Stimulated activated CD4-positive, alpha-beta T cell treated with anti-CD3 and anti-CD28 coated beads, Interleukin-12 subunit alpha, Interleukin-12 subunit beta, amount 100 ng/mL, for 4 hours (primary cell): Measurements from ENCODE around the gene PRKAG2.
"Not testable (repeated sequence)": the region's sequence is repeated elsewhere in the genome, so short reads cannot be mapped to it uniquely, and the experiment has no call there.

Experiments
- DNase-seq: peaks from one replicate; pipeline ENCODE4 v3.0.0-alpha.2; 2020

The PRKAG2 gene

GRCh38 chr7:151536178-151536577 is 340.7 kb downstream of the PRKAG2 start:
- DNase-seq: not testable (repeated sequence)

- DNase-seq: no peak
These were observed 347.1 kb downstream of the PRKAG2 start for GRCh38 chr7:151529842-151530241.

DNA sequence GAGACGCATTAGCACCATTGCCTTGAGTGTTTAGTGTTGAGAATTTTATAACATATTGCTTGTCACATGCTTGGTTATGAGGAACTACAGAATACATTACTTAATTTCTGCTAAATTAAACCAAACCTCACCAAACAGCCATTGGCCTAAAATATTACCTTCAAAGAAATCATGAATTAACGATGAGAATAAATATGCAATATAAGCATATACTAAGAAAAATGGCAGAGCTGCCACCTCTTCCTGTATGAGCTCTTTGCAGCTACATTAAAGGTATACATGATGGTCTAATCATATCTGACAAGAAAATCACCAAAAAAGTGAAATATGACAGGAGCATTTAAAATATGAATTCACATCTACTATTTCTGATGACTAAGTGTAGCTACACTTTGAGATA is 352.1 kb downstream of the PRKAG2 start:
- DNase-seq: no peak

GRCh38 chr7:151524331-151524730 is 352.6 kb downstream of the PRKAG2 start:
- DNase-seq: no peak

DNA sequence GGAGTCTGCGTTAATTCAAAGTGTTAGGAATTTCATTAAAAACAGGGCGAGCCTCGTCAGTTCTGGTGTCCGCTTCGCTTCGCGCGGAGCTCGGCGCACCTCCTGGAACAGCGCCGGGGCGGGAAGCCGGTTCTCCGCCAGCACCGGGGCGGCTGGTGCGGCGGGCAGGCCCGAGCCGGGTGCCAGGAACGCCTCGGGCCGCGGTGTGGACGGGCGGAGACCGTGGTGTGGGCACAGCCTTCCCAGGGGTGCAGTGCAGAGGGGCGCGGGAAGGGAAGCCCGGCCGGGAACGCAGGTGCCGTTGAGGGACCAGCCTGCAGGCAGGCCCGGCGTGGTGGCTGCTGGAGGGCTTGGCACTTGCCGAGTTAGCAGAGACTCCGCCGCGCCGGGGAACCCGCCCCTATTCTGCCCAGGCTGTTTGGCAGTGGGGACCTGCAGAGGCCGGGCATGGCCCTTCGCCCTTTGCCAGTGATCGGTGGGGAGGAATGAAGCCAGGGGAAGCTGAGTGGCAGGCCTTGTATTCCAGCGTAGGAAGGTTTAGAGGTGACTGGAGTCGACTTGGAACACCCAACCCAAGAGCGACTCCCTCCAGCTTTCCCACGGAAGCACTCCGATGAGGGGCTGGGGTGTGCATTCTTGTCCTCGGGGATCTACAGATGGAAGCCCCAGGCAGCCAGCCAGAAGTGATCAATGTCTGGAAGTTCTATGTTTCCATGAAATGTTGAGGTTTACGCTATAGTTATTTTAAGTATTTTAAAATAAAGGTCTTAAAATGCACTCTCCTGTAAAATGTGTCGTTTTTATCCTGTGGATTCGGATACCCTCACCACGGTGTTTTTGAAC is 356.3 kb downstream of the PRKAG2 start:
- peak; percentile 46 for DNase-seq

GRCh38 chr7:151519765-151520418 is 357.0 kb downstream of the PRKAG2 start, which contains the start of gene RHEB:
Gene RHEB (minus strand): TSS chr7:151519895. CDS start chr7:151519511, 384 bp downstream.
- DNase-seq: peak; percentile 97

DNA sequence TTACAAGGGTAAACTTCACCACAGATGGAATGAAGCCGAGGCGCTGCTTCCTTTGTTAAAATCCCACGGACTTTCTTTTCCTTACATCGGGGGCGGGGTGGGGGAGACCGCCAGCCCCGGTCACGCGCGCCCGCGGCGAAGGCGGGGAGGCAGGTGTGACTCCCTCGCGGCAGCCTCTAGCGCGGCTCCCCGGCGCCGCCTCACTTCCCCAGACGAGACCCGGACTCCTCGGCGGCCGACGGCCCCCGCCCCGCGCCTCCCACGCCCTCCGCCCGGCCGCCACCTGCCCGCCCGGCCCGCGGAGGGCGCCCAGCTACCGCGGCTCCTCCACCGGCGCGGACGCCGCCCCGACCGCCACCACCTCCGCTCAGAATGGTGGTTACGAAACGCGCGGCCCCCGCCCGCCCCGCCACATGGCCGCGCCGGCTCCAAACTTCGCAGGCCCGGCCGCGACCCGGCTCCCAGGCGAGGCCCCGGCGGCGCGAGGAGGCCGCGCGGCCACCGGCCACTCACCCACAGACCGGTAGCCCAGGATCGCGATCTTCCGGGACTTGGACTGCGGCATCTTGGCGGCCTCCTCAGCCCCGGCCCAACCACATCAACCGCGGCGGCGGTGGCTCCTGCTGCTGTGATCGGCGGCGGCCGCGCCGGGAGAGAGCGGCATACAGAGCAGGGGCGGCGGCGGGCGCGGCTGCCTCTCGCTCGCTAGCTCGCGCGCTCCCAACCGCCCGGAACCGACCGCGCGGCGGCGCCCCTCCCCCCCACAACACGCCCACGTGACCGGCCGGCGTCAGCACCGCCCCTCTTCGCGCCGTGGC is 357.8 kb downstream of the PRKAG2 start:
- peak; percentile 60 for DNase-seq

DNA sequence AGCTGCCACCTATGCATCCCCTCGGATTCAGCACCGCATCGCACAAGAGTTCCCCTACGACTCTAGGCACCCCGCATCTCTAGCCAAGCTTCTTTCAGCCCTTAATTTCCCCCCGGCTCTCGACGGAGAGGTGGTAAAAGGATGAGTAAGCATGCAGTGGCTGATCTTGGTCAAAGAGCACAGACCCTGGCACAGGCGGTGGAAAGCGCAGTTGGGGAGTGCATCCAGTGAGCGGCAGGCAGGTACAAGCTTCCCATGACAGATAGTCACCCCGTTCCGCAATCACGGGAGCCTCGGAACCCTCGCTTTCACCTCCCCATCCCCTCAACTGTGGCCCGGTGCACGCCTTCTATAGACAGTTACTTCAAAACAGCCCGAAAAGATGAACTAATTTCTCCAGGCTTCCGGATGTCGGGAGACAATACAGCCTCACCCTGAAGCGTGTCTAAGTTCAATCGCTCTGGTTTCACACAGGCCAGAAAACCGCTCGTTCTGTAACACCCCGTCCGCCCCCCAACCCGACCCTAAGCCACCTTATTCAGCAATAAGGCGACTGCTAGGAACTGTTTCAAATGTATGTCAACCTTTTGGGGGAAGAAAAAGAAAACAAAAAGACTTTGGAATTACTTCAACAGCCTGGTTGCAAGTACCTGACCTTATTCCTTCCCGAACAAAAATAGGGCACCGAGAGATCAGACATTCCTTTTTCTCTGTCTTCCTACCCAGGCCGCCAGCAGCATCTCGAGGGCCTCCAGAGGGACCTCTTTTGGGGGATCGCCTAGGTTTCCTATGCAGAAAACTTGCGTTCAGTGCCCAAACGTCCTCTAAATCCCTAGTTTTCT is 358.6 kb downstream of the PRKAG2 start:
- DNase-seq: peak; percentile 41

GRCh38 chr7:151517601-151518104 is 359.3 kb downstream of the PRKAG2 start:
- no peak for DNase-seq

- no peak for DNase-seq
These were observed 361.7 kb downstream of the PRKAG2 start for GRCh38 chr7:151515276-151515565.

DNA sequence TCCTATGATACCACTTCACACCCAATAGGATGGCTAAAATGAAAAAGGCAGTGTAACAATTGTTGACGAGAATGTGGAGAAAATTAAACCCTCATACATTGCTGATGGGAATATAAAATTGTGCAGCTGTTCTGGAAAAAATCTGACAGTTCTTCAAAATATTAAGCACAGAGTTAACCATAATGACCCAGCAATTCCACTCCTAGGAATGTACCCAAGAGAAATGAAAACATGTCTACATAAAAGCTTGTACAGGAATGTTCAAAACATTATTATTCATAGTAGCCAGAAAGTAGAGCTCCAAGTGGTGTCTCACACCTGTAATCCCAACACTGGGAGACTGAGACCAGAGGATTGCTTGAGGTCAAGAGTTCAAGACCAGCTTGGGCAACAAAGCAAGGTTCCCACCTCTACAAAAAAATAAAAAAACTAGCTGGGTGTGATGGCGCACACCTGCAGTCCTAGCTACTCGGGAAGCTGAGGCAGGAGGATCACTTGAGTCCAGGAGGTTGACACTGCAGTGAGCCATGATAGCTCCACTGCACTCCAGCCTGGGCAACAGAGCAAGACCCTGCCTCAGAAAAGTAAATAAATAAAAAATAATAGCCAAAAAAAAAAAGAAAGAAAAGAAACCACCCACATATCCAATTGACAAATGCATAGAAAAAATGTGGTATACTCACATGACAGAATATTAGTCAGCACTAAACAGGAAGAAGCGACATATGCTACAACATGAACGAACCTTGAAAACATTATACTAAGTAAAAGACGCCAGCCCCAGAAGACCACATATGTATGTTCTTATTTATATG is 362.2 kb downstream of the PRKAG2 start:
- DNase-seq: no peak

DNA sequence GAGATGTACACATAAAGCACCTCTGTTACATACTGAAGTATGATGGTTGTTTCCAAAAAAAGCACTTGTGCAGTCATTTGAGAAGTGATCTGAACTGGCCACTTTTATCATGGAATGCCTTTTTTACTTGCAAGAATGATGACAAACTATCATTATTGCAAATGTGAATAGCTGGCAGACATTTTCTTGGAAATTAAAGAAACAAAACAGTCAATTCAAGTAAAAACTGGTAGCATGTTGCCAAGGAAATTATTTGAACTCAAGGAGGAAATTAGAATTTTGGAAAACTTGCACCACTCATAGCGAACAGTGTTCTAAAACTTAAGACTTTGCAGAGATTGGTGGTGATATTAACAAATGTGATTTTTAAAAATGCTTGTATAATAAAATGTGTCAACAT is 363.8 kb downstream of the PRKAG2 start:
- DNase-seq: no peak

GRCh38 chr7:151512353-151512752 is 364.6 kb downstream of the PRKAG2 start:
- DNase-seq: no peak

DNA sequence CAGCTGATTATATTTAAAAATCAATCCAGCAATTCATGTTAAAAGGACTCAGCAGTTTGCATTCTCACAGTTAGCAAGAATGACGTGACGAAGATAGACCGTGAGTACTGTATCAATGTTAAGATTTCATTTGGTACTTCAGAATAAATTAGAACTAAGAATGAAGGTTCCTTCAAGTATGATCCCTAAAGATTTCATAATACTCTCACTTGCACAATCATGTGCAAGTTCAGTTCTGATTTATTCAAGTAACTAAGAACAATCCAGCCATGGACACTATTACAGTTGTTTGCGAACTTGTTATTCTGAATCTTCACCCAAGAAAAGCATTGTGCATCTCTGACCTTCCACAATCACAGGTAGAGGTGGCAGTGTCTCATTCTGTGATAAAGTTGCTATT is 365.0 kb downstream of the PRKAG2 start:
- no peak for DNase-seq

- no peak for DNase-seq
These were observed 365.6 kb downstream of the PRKAG2 start for GRCh38 chr7:151511270-151511669.

- DNase-seq: no peak
These were observed 367.1 kb downstream of the PRKAG2 start for GRCh38 chr7:151509670-151510333.

GRCh38 chr7:151508991-151509390 is 367.9 kb downstream of the PRKAG2 start:
- DNase-seq: no peak

GRCh38 chr7:151507806-151508205 is 369.1 kb downstream of the PRKAG2 start:
- no peak for DNase-seq

GRCh38 chr7:151506901-151507382 is 370.0 kb downstream of the PRKAG2 start:
- DNase-seq: no peak
